Endothelial cell of umbilical vein (primary cell): ENCODE results near the gene SLC24A3.

Experiments
- CTCF ChIP-seq, 2 donors: IDR thresholded peaks; 1 replicate in 1 of 2; 2 replicates in 1 of 2; pipeline ENCODE4 v1.5.1; 2011; ENCODE audit warnings: low read length in 2 of 2, mild to moderate bottlenecking in 2 of 2, moderate library complexity in 2 of 2, control low read depth in 1 of 2, inconsistent platforms in 1 of 2, low read depth in 1 of 2; ENCODE audit not compliant: insufficient read depth in 1 of 2; ENCODE audit errors: extremely low read depth in 1 of 2
- EZH2 ChIP-seq: IDR thresholded peaks from 2 replicates; pipeline ENCODE4 v1.6.1; 2012; ENCODE audit warnings: borderline replicate concordance, low read depth, mild to moderate bottlenecking, moderate library complexity, low read length, inconsistent platforms; ENCODE audit not compliant: severe bottlenecking
- GATA2 ChIP-seq: IDR thresholded peaks from 2 replicates; pipeline ENCODE4 v1.7.0; 2011; ENCODE audit warnings: low read depth, mild to moderate bottlenecking, moderate library complexity, mixed read lengths, low read length; ENCODE audit not compliant: insufficient read length, insufficient read depth
- POLR2A ChIP-seq: IDR thresholded peaks from 2 replicates; pipeline ENCODE4 v1.6.1; 2012; ENCODE audit warnings: low read depth, mild to moderate bottlenecking, control low read depth, low read length
- POLR2AphosphoS5 ChIP-seq: IDR thresholded peaks from 2 replicates; pipeline ENCODE4 v1.6.1; 2012; ENCODE audit warnings: low read depth, mild to moderate bottlenecking, control low read depth, low read length, moderate library complexity; ENCODE audit not compliant: insufficient read depth

DNA sequence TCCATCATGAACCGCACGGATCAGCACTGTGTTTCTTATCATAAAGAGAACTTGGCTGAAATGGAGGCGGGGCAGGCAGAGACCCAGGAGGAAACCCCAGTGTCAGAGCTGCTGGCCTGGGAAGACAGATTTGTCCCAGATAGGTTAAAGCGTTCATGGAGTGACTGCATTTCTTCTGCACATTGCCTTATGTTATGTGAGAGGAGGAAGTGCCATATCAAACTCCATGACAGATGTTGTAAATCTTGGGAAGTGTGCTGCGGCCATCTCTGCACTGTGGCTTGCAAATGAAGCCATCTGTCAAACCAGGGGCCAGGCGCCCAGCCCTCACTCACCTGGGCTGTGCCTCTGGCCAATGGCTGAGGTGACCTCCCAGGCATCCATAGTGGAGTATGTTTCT is 163.0 kb downstream of the SLC24A3 start:
- TF ChIP-seq CTCF (IDR thresholded peaks at IDR 0.05; ENCODE audit: extremely low read depth in 1 of 2, insufficient read depth in 1 of 2, low read depth in 1 of 2, low read length in 2 of 2) = no peak
- TF ChIP-seq GATA2 = no peak
- no peak for TF ChIP-seq EZH2
- no peak for TF ChIP-seq POLR2A
- no peak for TF ChIP-seq POLR2AphosphoS5
